HUES48 (cell line): ENCODE data around the gene CHCHD3.

Experiments used
- H3K27ac ChIP-seq: one replicate; pipeline ENCODE4 v1.7.0; 2013; ENCODE audit warnings: low read depth, low read length, inconsistent platforms
- H3K27me3 ChIP-seq: 2 replicates; pipeline ENCODE4 v1.6.1; 2013; ENCODE audit warnings: mild to moderate bottlenecking, low read length; ENCODE audit not compliant: control insufficient read depth, insufficient read depth
- H3K36me3 ChIP-seq: 2 replicates; pipeline ENCODE4 v1.6.1; 2013; ENCODE audit warnings: low read length; ENCODE audit not compliant: control insufficient read depth, insufficient read depth
- H3K4me1 ChIP-seq: 2 replicates; pipeline ENCODE4 v1.6.1; 2013; ENCODE audit warnings: mild to moderate bottlenecking, low read length; ENCODE audit not compliant: control insufficient read depth, insufficient read depth
- H3K4me3 ChIP-seq: 2 replicates; pipeline ENCODE4 v1.5.1; 2013; ENCODE audit warnings: mild to moderate bottlenecking, low read depth, low read length
- H3K9ac ChIP-seq: 2 replicates; pipeline ENCODE4 v1.6.1; 2013; ENCODE audit warnings: mild to moderate bottlenecking, low read depth, low read length, moderate library complexity
- H3K9me3 ChIP-seq: 2 replicates; pipeline ENCODE4 v1.6.1; 2013; ENCODE audit warnings: low read length; ENCODE audit not compliant: control insufficient read depth, insufficient read depth

Gene CHCHD3

DNA sequence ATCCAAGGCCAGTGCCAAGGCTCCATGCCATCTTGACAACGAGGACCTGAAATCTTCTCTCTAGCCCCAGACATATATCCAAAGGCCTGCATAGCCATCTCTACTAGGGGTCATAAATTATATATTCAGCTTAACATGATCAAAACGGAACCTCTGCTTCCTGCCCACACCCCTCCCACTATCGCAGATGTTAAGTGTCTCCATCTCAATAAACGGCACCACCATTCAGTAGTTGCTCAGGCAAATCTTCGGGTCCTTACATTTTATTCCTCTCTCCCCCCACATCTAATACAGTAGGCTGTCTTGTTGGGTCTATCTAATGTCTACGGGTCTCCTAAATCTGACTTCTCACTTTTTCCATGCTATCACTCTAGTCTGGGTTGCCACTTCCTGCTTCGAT lies 304.5 kb downstream of the CHCHD3 start:
- H3K27me3 ChIP-seq, result no peaks in the 10 kb centered on the region
- H3K9me3 ChIP-seq, result no peaks in the 10 kb centered on the region
- no peaks in the 10 kb centered on the region for H3K4me1 ChIP-seq
- H3K27ac ChIP-seq, result no peak overlapping the region
- H3K4me3 ChIP-seq, result no peak overlapping the region
- H3K9ac ChIP-seq, result no peak overlapping the region
- no peaks in the 10 kb centered on the region for H3K36me3 ChIP-seq

DNA sequence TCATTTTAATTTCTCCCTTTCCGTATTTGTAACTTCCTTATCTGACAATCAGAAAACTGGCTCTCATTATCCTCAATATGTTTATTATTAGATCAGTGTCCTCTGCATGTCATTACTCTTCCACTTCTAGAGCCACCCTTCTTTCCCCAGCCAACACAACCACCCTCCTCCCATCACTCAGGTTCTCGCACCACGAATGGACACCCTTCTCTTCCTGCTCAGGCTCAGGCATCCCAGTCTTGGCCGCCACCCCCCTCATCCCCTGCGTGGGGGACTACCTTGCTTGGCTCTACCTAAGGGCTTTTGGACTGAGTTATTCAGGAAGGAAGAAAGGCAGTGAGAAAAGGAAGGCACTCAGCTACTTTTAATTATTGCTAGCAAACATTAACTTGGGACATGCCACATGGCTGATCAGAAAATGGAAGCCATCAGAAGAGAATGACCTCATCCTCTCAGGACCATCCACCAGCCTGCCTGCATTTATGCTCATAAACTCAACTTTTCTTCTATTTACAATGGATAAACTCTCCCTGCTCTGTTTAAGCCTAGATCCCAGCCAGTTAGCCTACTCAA lies 305.8 kb downstream of the CHCHD3 start:
- Histone ChIP-seq H3K27me3 (no peaks in the 10 kb centered on the region), H3K9ac (no peak overlapping the region), H3K4me1 (no peaks in the 10 kb centered on the region), H3K9me3 (no peaks in the 10 kb centered on the region), H3K4me3 (no peak overlapping the region), H3K36me3 (no peaks in the 10 kb centered on the region), H3K27ac (no peak overlapping the region)

DNA sequence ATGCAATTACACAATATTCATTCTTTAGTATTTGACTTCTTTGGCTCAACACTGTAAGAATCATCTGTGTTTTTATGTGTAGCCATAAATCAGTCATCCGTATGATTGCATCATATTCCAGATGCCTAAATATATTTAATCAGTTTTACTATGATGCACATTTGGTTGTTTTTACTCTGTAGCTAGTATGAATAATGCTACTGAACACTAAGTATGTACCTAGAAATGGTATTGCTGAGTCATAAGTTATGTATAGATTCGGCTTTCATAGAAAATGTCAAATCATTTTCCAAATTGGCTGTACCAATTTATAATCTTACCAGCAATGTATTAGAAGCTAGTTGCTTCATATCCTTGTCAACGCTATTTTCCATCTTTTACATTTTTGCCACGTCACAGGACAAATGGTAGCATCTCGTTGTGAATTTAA lies 308.3 kb downstream of the CHCHD3 start:
- Histone ChIP-seq H3K36me3 (no peaks in the 10 kb centered on the region), H3K9me3 (0 out of 2 replicates have a peak, but pooled peaks cover 7% of the 10 kb centered on the region), H3K4me1 (no peaks in the 10 kb centered on the region), H3K4me3 (no peak overlapping the region), H3K9ac (no peak overlapping the region), H3K27ac (no peak overlapping the region), H3K27me3 (no peaks in the 10 kb centered on the region)

DNA sequence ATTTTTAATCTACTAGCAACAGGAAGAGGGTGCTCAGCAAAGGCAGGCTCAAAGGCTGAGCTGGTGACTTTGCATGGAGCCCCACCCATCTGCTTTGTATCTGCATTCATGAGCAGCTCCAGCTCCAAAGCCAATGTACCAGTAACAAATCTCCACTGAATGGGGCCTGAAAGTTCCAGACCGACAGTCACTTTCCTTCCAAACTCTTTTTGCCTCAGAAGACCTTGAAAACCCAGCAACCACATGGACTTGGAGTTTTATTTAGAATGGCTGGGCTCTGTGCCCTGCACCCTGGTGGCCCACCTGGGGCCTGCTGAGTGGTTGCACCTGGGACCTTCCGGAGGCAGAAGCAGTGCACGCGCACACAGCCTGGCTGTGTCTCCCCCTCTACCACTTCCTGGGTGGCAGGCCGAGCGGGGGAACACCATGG lies 310.6 kb downstream of the CHCHD3 start:
- Histone ChIP-seq H3K27ac (no peak overlapping the region), H3K4me3 (no peak overlapping the region), H3K4me1 (no peaks in the 10 kb centered on the region), H3K9me3 (0 out of 2 replicates have a peak, but pooled peaks cover 7% of the 10 kb centered on the region), H3K36me3 (no peaks in the 10 kb centered on the region), H3K9ac (no peak overlapping the region), H3K27me3 (no peaks in the 10 kb centered on the region)

DNA sequence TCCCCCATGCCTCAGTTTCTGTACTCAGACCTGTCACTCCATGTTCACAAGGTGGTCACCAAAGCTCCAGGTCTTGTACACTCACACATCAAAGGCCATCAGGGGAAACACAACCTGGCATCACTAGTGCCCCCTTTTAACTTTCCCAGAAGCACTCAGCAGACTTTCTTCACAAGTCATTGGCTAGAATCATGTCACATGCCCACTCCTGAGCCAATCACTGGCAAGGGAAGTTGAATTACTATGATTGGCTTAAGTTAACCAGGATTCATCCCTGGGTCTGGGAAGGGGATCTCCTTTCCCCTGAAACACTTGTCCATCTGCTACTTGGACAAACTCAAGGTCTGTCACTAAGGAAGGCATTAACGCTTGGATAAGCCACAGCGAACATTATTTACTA lies 311.8 kb downstream of the CHCHD3 start:
- Histone ChIP-seq H3K4me1 (no peaks in the 10 kb centered on the region), H3K27ac (no peak overlapping the region), H3K36me3 (no peaks in the 10 kb centered on the region), H3K4me3 (no peak overlapping the region), H3K9me3 (0 out of 2 replicates have a peak, but pooled peaks cover 7% of the 10 kb centered on the region), H3K27me3 (no peaks in the 10 kb centered on the region), H3K9ac (no peak overlapping the region)

DNA sequence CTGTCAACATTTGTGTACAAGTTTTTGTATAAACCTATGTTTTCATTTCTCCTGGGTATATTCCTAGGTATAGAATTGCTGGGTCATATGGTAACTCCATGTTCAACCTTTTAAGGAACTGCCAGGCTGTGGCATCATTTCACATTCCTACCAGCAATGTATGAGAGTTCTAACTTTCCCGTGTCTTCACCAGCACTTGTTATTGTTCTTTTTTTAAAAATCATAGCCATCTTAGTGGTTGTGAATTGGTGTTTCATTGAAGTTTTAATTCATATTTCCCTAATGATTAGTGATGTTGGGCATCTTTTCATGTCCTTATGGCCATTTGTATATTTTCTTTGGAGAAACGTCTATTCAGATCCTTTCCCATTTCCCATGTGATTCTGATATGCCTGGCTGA lies 312.6 kb downstream of the CHCHD3 start:
- H3K4me1 ChIP-seq, result no peaks in the 10 kb centered on the region
- no peak overlapping the region for H3K4me3 ChIP-seq
- no peaks in the 10 kb centered on the region for H3K27me3 ChIP-seq
- no peak overlapping the region for H3K9ac ChIP-seq
- no peaks in the 10 kb centered on the region for H3K36me3 ChIP-seq
- H3K9me3 ChIP-seq, result 0 out of 2 replicates have a peak, but pooled peaks cover 7% of the 10 kb centered on the region
- no peak overlapping the region for H3K27ac ChIP-seq

DNA sequence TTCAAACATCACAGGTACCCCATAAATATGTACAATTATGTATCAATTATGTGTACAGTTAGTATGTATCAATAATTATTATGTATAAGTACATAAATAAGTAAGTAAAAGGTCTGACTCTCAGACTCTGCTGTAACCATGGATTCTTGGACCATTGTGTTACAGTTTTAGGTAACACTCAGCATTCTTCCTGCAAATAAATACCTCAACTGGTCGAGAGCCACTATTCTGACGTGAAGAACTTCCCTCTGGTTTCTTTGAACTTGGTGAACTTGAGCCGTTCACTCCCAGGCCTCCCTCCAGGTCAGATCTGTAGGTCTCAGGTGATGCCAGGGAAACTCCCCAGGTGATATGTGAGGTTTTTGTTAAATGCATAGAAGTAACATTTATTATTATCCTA lies 313.8 kb downstream of the CHCHD3 start:
- Histone ChIP-seq H3K27me3 (no peaks in the 10 kb centered on the region), H3K36me3 (no peaks in the 10 kb centered on the region), H3K9ac (no peak overlapping the region), H3K4me3 (no peak overlapping the region), H3K4me1 (no peaks in the 10 kb centered on the region), H3K27ac (no peak overlapping the region), H3K9me3 (0 out of 2 replicates have a peak, but pooled peaks cover 7% of the 10 kb centered on the region)

DNA sequence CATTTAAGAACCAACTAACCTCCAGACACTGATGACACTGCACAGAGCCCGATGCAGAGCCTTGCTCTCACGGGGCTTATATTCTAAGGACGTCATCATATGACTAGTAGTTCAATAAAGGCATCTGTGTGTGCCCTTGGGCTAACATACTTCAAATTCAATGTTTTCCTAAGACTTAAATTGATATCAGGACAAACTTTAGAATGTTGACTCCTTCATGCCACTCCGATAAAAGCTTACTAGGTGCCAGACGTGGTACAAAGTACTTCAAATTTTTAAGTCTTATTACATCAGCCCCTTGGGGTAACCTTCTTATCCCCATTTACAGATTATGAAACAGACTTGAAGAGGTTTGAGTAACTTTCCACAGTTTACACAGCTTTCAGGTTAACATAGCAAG lies 314.5 kb downstream of the CHCHD3 start:
- Histone ChIP-seq H3K27me3 (no peaks in the 10 kb centered on the region), H3K9me3 (0 out of 2 replicates have a peak, but pooled peaks cover 7% of the 10 kb centered on the region), H3K36me3 (no peaks in the 10 kb centered on the region), H3K9ac (no peak overlapping the region), H3K4me3 (no peak overlapping the region), H3K4me1 (no peaks in the 10 kb centered on the region), H3K27ac (no peak overlapping the region)

DNA sequence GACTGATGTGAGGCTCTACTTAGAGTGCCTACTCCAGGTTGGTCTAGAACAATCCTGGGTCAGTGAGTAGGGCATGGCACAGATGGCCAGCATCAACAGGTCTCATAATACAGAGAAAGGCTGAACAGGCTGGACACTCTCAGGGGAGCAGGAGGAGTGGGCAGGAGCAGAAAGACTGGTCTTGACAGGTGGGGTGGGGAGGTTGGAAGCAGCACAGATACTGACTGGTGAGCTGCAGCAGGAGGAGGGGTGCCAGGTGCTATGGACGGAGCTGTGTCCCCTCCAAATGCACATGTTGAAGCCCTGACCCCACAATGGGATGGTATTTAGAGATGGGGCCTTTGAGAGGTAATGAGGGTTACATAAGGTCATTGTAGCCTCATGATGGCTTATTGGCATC lies 315.2 kb downstream of the CHCHD3 start:
- no peaks in the 10 kb centered on the region for H3K27me3 ChIP-seq
- 0 out of 2 replicates have a peak, but pooled peaks cover 7% of the 10 kb centered on the region for H3K9me3 ChIP-seq
- H3K9ac ChIP-seq, result no peak overlapping the region
- H3K27ac ChIP-seq, result no peak overlapping the region
- no peaks in the 10 kb centered on the region for H3K4me1 ChIP-seq
- H3K4me3 ChIP-seq, result no peak overlapping the region
- H3K36me3 ChIP-seq, result no peaks in the 10 kb centered on the region

DNA sequence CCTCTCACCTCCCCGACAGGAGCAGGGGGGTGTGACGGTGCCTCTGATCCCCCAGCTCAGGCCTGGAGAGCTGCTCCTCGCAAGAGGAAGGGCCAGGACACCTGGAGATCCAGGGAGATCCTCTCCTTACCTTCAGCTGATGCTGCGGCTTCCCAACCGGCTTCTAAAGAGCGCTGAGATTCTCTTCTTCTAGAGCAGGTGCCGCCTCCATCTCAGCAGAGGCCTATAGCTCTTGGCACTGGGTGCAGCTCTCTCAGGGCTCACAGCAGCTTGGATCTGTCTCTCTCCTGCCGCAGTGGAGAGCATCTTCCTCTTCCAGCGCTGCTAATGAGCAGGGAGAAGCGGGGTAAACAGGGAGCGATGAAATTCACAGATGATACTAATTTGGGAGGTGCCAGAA lies 316.0 kb downstream of the CHCHD3 start:
- no peak overlapping the region for H3K4me3 ChIP-seq
- no peaks in the 10 kb centered on the region for H3K27me3 ChIP-seq

DNA sequence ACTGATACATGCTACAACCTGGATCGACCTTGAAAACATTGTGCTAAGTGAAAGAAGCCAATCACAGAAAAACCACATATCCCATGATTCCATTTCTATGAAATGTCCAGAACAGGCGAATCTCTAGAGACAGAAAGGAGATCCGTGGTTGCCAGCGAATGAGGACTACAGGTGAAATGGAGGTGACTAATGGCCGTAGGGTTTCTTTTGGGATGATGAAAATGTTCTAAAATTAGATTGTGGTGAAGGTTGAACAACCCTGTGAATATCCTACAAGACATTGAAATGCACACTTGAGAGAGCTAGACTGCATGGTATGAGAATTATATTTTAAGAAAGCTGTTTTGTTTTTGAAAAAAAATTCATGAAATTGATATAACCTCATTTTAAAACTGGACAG lies 317.1 kb downstream of the CHCHD3 start:
- H3K9ac ChIP-seq, result no peak overlapping the region
- no peaks in the 10 kb centered on the region for H3K27me3 ChIP-seq
- H3K4me3 ChIP-seq, result no peak overlapping the region
- H3K27ac ChIP-seq, result no peak overlapping the region
- no peaks in the 10 kb centered on the region for H3K36me3 ChIP-seq
- H3K9me3 ChIP-seq, result 0 out of 2 replicates have a peak, but pooled peaks cover 7% of the 10 kb centered on the region
- no peaks in the 10 kb centered on the region for H3K4me1 ChIP-seq

More for the DNA sequence above, 316.0 kb downstream of the CHCHD3 start:
- no peaks in the 10 kb centered on the region for H3K36me3 ChIP-seq
- H3K4me1 ChIP-seq, result no peaks in the 10 kb centered on the region
- 0 out of 2 replicates have a peak, but pooled peaks cover 7% of the 10 kb centered on the region for H3K9me3 ChIP-seq
- H3K27ac ChIP-seq, result no peak overlapping the region
- no peak overlapping the region for H3K9ac ChIP-seq
